Esophagus (tissue), 2 donors: Measurements from ENCODE around the gene REV1. TPM values are rescaled to one million over a fixed set of nuclear protein-coding genes. Genes with fewer than 3 reads are reported as not detected.

Experiments
- H3K27ac ChIP-seq, 2 donors: one replicate each; pipeline ENCODE4 v1.5.1; 2013; ENCODE audit warnings: low read depth in 2 of 2, mild to moderate bottlenecking in 2 of 2, inconsistent platforms in 1 of 2, low read length in 1 of 2, moderate library complexity in 1 of 2
- H3K27me3 ChIP-seq, 2 donors: one replicate each; pipeline ENCODE4 v1.6.1; 2013; ENCODE audit warnings: low read length in 2 of 2, control low read depth in 1 of 2, mild to moderate bottlenecking in 1 of 2; ENCODE audit not compliant: insufficient read depth in 2 of 2, control insufficient read depth in 1 of 2
- H3K36me3 ChIP-seq, 2 donors: one replicate each; pipeline ENCODE4 v1.6.1; 2013; ENCODE audit warnings: low read length in 1 of 2; ENCODE audit not compliant: control insufficient read depth in 2 of 2, insufficient read depth in 2 of 2
- H3K4me1 ChIP-seq, 2 donors: one replicate each; pipeline ENCODE4 v1.6.1; 2013; ENCODE audit warnings: low read length in 1 of 2; ENCODE audit not compliant: control insufficient read depth in 2 of 2, insufficient read depth in 2 of 2
- H3K4me3 ChIP-seq, 2 donors: one replicate each; pipeline ENCODE4 v1.5.1; 2013; ENCODE audit warnings: low read length in 2 of 2, mild to moderate bottlenecking in 2 of 2, low read depth in 1 of 2, moderate library complexity in 1 of 2
- H3K9me3 ChIP-seq, 2 donors: one replicate each; pipeline ENCODE4 v1.6.1; 2013; ENCODE audit warnings: mild to moderate bottlenecking in 2 of 2, low read depth in 1 of 2, low read length in 1 of 2, moderate library complexity in 1 of 2; ENCODE audit not compliant: control insufficient read depth in 2 of 2, insufficient read depth in 1 of 2
- WGBS, 2 donors: extraction: QIAGEN DNeasy Blood & Tissue Kit; methylation state at CpG; one replicate each; pipeline ENCODE4 v1.1.7; 2013; 5-methylcytosine and 5-hydroxymethylcytosine counted together
- polyA plus RNA-seq, 2 donors: library from polyadenylated mRNA; stranded (reverse); fragments of 200-250 nt; gene quantifications; one replicate each; pipeline ENCODE4 v1.2.3, GENCODE V29; 2013
- donor health status: healthy with polysubstance abuse.
- donor health status: Bipolar disorder and iron deficiency.

REV1 gene
- polyA plus RNA-seq, 2 donors: 16.2 to 20.3 TPM

- 90 to 92% methylated on average over 1 of the region's 1 CpG for WGBS, 2 donors
- H3K9me3 ChIP-seq: no peaks in the 10 kb centered on the region
- H3K36me3 ChIP-seq: peaks cover 4 to 23% of the 10 kb centered on the region in 2 donors
- H3K27ac ChIP-seq: no peak overlapping the region
- no peak overlapping the region for H3K4me3 ChIP-seq
- H3K4me1 ChIP-seq: no peaks in the 10 kb centered on the region
- no peaks in the 10 kb centered on the region for H3K27me3 ChIP-seq
Measured at GRCh38 chr2:99420031-99420430, 69.8 kb downstream of the REV1 start.

- Histone ChIP-seq H3K4me3 (no peak overlapping the region), H3K27me3 (no peaks in the 10 kb centered on the region), H3K27ac (no peak overlapping the region), H3K36me3 (peaks cover 0 to 17% of the 10 kb centered on the region in 2 donors), H3K9me3 (no peaks in the 10 kb centered on the region), H3K4me1 (no peaks in the 10 kb centered on the region)
- 90 to 93% methylated on average over 3 of the region's 3 CpGs for WGBS, 2 donors
Measured at GRCh38 chr2:99417396-99417795, 72.4 kb downstream of the REV1 start.

GRCh38 chr2:99414566-99414965 lies 75.3 kb downstream of the REV1 start:
- Histone ChIP-seq H3K36me3 (peaks cover 0 to 17% of the 10 kb centered on the region in 2 donors), H3K4me1 (no peaks in the 10 kb centered on the region), H3K4me3 (no peak overlapping the region), H3K9me3 (no peaks in the 10 kb centered on the region), H3K27ac (no peak overlapping the region), H3K27me3 (no peaks in the 10 kb centered on the region)
- 89 to 90% methylated on average over 1 of the region's 1 CpG for WGBS, 2 donors

- no peak overlapping the region for H3K4me3 ChIP-seq
- H3K36me3 ChIP-seq: peaks cover 3 to 16% of the 10 kb centered on the region in 2 donors
- H3K27me3 ChIP-seq: no peaks in the 10 kb centered on the region
- H3K9me3 ChIP-seq: no peaks in the 10 kb centered on the region
- H3K27ac ChIP-seq: no peak overlapping the region
- H3K4me1 ChIP-seq: no peaks in the 10 kb centered on the region
- 91 to 97% methylated on average over 4 of the region's 4 CpGs for WGBS, 2 donors
Measured at GRCh38 chr2:99410276-99410675, 79.5 kb downstream of the REV1 start.

GRCh38 chr2:99406137-99406536 lies 83.7 kb downstream of the REV1 start:
- Histone ChIP-seq H3K36me3 (peaks cover 11 to 24% of the 10 kb centered on the region in 2 donors), H3K27ac (no peak overlapping the region), H3K4me3 (no peak overlapping the region), H3K9me3 (no peaks in the 10 kb centered on the region), H3K27me3 (no peaks in the 10 kb centered on the region), H3K4me1 (peaks cover 0 to 3% of the 10 kb centered on the region in 2 donors)
- 94% methylated on average over 6 of the region's 6 CpGs for WGBS, 2 donors

GRCh38 chr2:99404797-99405669 lies 84.8 kb downstream of the REV1 start:
- H3K27me3 ChIP-seq: no peaks in the 10 kb centered on the region

GRCh38 chr2:99404039-99404796 lies 85.6 kb downstream of the REV1 start:
- Histone ChIP-seq H3K27ac (peak overlapping the region; percentile 64 to 66), H3K36me3 (peaks cover 11 to 19% of the 10 kb centered on the region in 2 donors), H3K4me1 (peaks cover 0 to 3% of the 10 kb centered on the region in 2 donors), H3K4me3 (peak overlapping the region in 1 of 2 donors; percentile 15), H3K9me3 (no peaks in the 10 kb centered on the region), H3K27me3 (no peaks in the 10 kb centered on the region)
- WGBS, 2 donors: 68 to 81% methylated on average over 8 of the region's 8 CpGs

More at GRCh38 chr2:99404797-99405669, 84.8 kb downstream of the REV1 start:
- WGBS, 2 donors: 73 to 77% methylated on average over 5 of the region's 5 CpGs
- peak overlapping the region; percentile 23 to 61 for H3K27ac ChIP-seq
- H3K36me3 ChIP-seq: peaks cover 11 to 21% of the 10 kb centered on the region in 2 donors
- no peaks in the 10 kb centered on the region for H3K9me3 ChIP-seq
- H3K4me3 ChIP-seq: no peak overlapping the region
- peaks cover 0 to 3% of the 10 kb centered on the region in 2 donors for H3K4me1 ChIP-seq

GRCh38 chr2:99403524-99403923 lies 86.3 kb downstream of the REV1 start:
- H3K36me3 ChIP-seq: peaks cover 11 to 23% of the 10 kb centered on the region in 2 donors
- H3K4me3 ChIP-seq: no peak overlapping the region
- no peaks in the 10 kb centered on the region for H3K9me3 ChIP-seq
- no peaks in the 10 kb centered on the region for H3K27me3 ChIP-seq
- H3K4me1 ChIP-seq: peaks cover 0 to 3% of the 10 kb centered on the region in 2 donors
- 67 to 76% methylated on average over 4 of the region's 4 CpGs for WGBS, 2 donors
- H3K27ac ChIP-seq: no peak overlapping the region

GRCh38 chr2:99403084-99403483 lies 86.7 kb downstream of the REV1 start:
- Histone ChIP-seq H3K4me1 (peaks cover 0 to 3% of the 10 kb centered on the region in 2 donors), H3K27ac (no peak overlapping the region), H3K36me3 (peaks cover 14 to 26% of the 10 kb centered on the region in 2 donors), H3K9me3 (no peaks in the 10 kb centered on the region), H3K27me3 (no peaks in the 10 kb centered on the region), H3K4me3 (no peak overlapping the region)
